K562 (cell line): Measurements from ENCODE around the gene CFDP1. TPM values are rescaled to one million over a fixed set of nuclear protein-coding genes. Genes with fewer than 3 reads are reported as not detected.
A peak's percentile ranks its signal among the peaks of the same experiment; 100 is the strongest.

Experiments used
- ATF7 ChIP-seq: fragments of 450-650 bp; IDR thresholded peaks from 2 replicates; pipeline ENCODE4 v1.7.1; 2014; ENCODE audit warnings: mild to moderate bottlenecking, moderate library complexity
- EP400 ChIP-seq: fragments of 450-650 bp; IDR thresholded peaks from 2 replicates; pipeline ENCODE4 v1.6.1; 2017; ENCODE audit warnings: antibody characterized with exemption, mild to moderate bottlenecking, moderate library complexity
- ID3 ChIP-seq, 2 experiments: fragments of 250-450 bp in 1 of 2; fragments of 450-650 bp in 1 of 2; sonication (Bioruptor Pico) in 1 of 2; IDR thresholded peaks; 2 replicates each; pipeline versions ENCODE4 v1.6.1 to v1.8.0; 2016 to 2021; ENCODE audit warnings: mild to moderate bottlenecking in 2 of 2, moderate library complexity in 2 of 2, missing compliant biosample characterization in 1 of 2, missing genetic modification characterization in 1 of 2
- SUPT5H ChIP-seq: fragments of 450-650 bp; IDR thresholded peaks from 2 replicates; pipeline ENCODE4 v1.6.1; 2016
- U2AF1 ChIP-seq: fragments of 200-400 bp; formaldehyde crosslinking; optimal IDR thresholded peaks from 2 replicates; pipeline ENCODE3; 2017; ENCODE audit warnings: mild to moderate bottlenecking, low read depth, low read length, moderate library complexity
- ZBTB1 ChIP-seq: sonication (generic); formaldehyde crosslinking; IDR thresholded peaks from 2 replicates; pipeline ENCODE4 v1.8.1; 2023; ENCODE audit warnings: missing genetic modification reagents, low read depth, mild to moderate bottlenecking, borderline replicate concordance
- ZNF764 ChIP-seq: fragments of 250-450 bp; sonication (Bioruptor Pico); IDR thresholded peaks from 2 replicates; pipeline ENCODE4 v1.4.0; 2020; ENCODE audit warnings: low read depth, mild to moderate bottlenecking, moderate library complexity
- ZNF79 ChIP-seq: fragments of 250-450 bp; sonication (Bioruptor Pico); IDR thresholded peaks from 2 replicates; pipeline ENCODE4 v1.4.0; 2020; ENCODE audit warnings: low read depth, mild to moderate bottlenecking, moderate library complexity
- polyA plus RNA-seq, 8 experiments: library from polyadenylated mRNA; depleted of rRNA in 4 of 8; stranded (reverse) in 5 of 8; unstranded in 3 of 8; fragments of >200 nt; fragmentation: Nextera tagmentation in 2 of 8; fragmentation: Illumina TruSeq in 1 of 8; extraction: Ambion mirVana in 2 of 8; extraction: Trizol in 1 of 8; gene quantifications; 2 replicates each; pipeline versions ENCODE4 v1.2.1 to v1.2.3, GENCODE V29; 2011 to 2014; ENCODE audit warnings: inconsistent platforms in 1 of 8, missing spikeins in 1 of 8
- total RNA-seq, 7 experiments: library from RNA; depleted of rRNA in 6 of 7; stranded (reverse); fragments of >200 nt in 6 of 7; fragmentation: Illumina TruSeq in 2 of 7; extraction: Trizol in 2 of 7; gene quantifications; 2 replicates each; pipeline versions ENCODE4 v1.2.1 to v1.2.3, GENCODE V29; 2011 to 2021; ENCODE audit warnings: low replicate concordance in 1 of 7
- TF ChIP-seq, protein P1 (sequence below): fragments of 450-650 bp; IDR thresholded peaks from 2 replicates; pipeline ENCODE4 v1.6.1; 2017; ENCODE audit warnings: antibody characterized with exemption, mild to moderate bottlenecking
- TF ChIP-seq, protein P2 (sequence below): sonication (generic); formaldehyde crosslinking; IDR thresholded peaks from 2 replicates; pipeline ENCODE4 v1.9.0; 2022; ENCODE audit warnings: mild to moderate bottlenecking, missing genetic modification reagents
- TF ChIP-seq, protein P3 (sequence below): conservative IDR thresholded peaks from 2 replicates; pipeline ENCODE4 v1.6.1; 2011; ENCODE audit warnings: low read depth, mild to moderate bottlenecking, low read length; ENCODE audit not compliant: control insufficient read depth
- TF ChIP-seq, protein P4 (sequence below): fragments of 150-350 bp; conservative IDR thresholded peaks from 2 replicates; pipeline ENCODE4 v1.6.1; 2014; ENCODE audit warnings: low read length
- TF ChIP-seq, protein P5 (sequence below), 2 experiments: IDR thresholded peaks; 2 replicates each; pipeline ENCODE4 v1.6.1; 2012; ENCODE audit warnings: improper control_type of control experiment in 2 of 2, low read depth in 2 of 2, low read length in 2 of 2, borderline replicate concordance in 1 of 2

CFDP1 gene
- total and polyA plus RNA-seq, 9 of the 15 experiments (the other 6 are each of a cell fraction or from before 2014, with no cell fraction given), result 31.5 to 78.4 (median 61.7) TPM

- TF ChIP-seq, protein P1, sequence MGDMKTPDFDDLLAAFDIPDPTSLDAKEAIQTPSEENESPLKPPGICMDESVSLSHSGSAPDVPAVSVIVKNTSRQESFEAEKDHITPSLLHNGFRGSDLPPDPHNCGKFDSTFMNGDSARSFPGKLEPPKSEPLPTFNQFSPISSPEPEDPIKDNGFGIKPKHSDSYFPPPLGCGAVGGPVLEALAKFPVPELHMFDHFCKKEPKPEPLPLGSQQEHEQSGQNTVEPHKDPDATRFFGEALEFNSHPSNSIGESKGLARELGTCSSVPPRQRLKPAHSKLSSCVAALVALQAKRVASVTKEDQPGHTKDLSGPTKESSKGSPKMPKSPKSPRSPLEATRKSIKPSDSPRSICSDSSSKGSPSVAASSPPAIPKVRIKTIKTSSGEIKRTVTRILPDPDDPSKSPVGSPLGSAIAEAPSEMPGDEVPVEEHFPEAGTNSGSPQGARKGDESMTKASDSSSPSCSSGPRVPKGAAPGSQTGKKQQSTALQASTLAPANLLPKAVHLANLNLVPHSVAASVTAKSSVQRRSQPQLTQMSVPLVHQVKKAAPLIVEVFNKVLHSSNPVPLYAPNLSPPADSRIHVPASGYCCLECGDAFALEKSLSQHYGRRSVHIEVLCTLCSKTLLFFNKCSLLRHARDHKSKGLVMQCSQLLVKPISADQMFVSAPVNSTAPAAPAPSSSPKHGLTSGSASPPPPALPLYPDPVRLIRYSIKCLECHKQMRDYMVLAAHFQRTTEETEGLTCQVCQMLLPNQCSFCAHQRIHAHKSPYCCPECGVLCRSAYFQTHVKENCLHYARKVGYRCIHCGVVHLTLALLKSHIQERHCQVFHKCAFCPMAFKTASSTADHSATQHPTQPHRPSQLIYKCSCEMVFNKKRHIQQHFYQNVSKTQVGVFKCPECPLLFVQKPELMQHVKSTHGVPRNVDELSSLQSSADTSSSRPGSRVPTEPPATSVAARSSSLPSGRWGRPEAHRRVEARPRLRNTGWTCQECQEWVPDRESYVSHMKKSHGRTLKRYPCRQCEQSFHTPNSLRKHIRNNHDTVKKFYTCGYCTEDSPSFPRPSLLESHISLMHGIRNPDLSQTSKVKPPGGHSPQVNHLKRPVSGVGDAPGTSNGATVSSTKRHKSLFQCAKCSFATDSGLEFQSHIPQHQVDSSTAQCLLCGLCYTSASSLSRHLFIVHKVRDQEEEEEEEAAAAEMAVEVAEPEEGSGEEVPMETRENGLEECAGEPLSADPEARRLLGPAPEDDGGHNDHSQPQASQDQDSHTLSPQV, result peak; percentile 68
- TF ChIP-seq, protein P2, sequence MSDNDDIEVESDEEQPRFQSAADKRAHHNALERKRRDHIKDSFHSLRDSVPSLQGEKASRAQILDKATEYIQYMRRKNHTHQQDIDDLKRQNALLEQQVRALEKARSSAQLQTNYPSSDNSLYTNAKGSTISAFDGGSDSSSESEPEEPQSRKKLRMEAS (CRISPR knock-in tag), result peak; percentile 99
- TF ChIP-seq ZNF764 (0 out of 2 replicates have a peak, but pooled peaks have one; percentile 21), ZBTB1 (CRISPR knock-in tag) (peak; percentile 44; the same call in 1 of the 2 replicates), ID3 (CRISPR knock-in tag; IDR thresholded peaks at IDR 0.05) (no peak), ID3 (tag; IDR thresholded peaks at IDR 0.05) (peak; percentile 78), ZNF79 (CRISPR knock-in tag) (no peak), ATF7 (peak; percentile 52; the same call in 1 of the 2 replicates), EP400 (peak; percentile 62; the same call in 1 of the 2 replicates), SUPT5H (peak; percentile 64), U2AF1 (no peak)
- TF ChIP-seq, protein P3, sequence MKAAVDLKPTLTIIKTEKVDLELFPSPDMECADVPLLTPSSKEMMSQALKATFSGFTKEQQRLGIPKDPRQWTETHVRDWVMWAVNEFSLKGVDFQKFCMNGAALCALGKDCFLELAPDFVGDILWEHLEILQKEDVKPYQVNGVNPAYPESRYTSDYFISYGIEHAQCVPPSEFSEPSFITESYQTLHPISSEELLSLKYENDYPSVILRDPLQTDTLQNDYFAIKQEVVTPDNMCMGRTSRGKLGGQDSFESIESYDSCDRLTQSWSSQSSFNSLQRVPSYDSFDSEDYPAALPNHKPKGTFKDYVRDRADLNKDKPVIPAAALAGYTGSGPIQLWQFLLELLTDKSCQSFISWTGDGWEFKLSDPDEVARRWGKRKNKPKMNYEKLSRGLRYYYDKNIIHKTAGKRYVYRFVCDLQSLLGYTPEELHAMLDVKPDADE, result peak; percentile 79
- TF ChIP-seq, protein P4, sequence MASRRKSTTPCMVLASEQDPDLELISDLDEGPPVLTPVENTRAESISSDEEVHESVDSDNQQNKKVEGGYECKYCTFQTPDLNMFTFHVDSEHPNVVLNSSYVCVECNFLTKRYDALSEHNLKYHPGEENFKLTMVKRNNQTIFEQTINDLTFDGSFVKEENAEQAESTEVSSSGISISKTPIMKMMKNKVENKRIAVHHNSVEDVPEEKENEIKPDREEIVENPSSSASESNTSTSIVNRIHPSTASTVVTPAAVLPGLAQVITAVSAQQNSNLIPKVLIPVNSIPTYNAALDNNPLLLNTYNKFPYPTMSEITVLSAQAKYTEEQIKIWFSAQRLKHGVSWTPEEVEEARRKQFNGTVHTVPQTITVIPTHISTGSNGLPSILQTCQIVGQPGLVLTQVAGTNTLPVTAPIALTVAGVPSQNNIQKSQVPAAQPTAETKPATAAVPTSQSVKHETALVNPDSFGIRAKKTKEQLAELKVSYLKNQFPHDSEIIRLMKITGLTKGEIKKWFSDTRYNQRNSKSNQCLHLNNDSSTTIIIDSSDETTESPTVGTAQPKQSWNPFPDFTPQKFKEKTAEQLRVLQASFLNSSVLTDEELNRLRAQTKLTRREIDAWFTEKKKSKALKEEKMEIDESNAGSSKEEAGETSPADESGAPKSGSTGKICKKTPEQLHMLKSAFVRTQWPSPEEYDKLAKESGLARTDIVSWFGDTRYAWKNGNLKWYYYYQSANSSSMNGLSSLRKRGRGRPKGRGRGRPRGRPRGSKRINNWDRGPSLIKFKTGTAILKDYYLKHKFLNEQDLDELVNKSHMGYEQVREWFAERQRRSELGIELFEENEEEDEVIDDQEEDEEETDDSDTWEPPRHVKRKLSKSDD, result no peak
- TF ChIP-seq, protein P5, sequence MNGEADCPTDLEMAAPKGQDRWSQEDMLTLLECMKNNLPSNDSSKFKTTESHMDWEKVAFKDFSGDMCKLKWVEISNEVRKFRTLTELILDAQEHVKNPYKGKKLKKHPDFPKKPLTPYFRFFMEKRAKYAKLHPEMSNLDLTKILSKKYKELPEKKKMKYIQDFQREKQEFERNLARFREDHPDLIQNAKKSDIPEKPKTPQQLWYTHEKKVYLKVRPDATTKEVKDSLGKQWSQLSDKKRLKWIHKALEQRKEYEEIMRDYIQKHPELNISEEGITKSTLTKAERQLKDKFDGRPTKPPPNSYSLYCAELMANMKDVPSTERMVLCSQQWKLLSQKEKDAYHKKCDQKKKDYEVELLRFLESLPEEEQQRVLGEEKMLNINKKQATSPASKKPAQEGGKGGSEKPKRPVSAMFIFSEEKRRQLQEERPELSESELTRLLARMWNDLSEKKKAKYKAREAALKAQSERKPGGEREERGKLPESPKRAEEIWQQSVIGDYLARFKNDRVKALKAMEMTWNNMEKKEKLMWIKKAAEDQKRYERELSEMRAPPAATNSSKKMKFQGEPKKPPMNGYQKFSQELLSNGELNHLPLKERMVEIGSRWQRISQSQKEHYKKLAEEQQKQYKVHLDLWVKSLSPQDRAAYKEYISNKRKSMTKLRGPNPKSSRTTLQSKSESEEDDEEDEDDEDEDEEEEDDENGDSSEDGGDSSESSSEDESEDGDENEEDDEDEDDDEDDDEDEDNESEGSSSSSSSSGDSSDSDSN (IDR thresholded peaks at IDR 0.05; ENCODE audit: borderline replicate concordance in 1 of 2, low read depth in 2 of 2, low read length in 2 of 2), result peak in 1 of 2 experiments; percentile 41; a peak in 1 of 4 replicates
Measured at GRCh38 chr16:75432828-75433731, at the start of gene CFDP1 (continued).
